NCI-H526 treated with DMSO at 0.1 percent for 48 hours (cell line): ENCODE results near the gene MAPT.

Experiments
- DNase-seq: peaks from one replicate; lab custom pipeline; 2025; lab: John Stamatoyannopoulos, UW

The MAPT gene

GRCh38 chr17:46053911-46054534, 159.7 kb downstream of the MAPT start:
- no peak for DNase-seq

GRCh38 chr17:46056800-46057304, 162.5 kb downstream of the MAPT start:
- no peak for DNase-seq

- DNase-seq = no peak
Observed at GRCh38 chr17:46057366-46057765, 163.0 kb downstream of the MAPT start.

GRCh38 chr17:46059486-46059885, 165.1 kb downstream of the MAPT start:
- DNase-seq = no peak

- no peak for DNase-seq
Observed at GRCh38 chr17:46060461-46060860, 166.1 kb downstream of the MAPT start.

- peak; percentile 6 for DNase-seq
Observed at GRCh38 chr17:46061435-46061834, 167.1 kb downstream of the MAPT start.

- DNase-seq = no peak
Observed at GRCh38 chr17:46063241-46063640, 168.9 kb downstream of the MAPT start.

- no peak for DNase-seq
Observed at GRCh38 chr17:46064460-46064859, 170.1 kb downstream of the MAPT start.

- DNase-seq = peak; percentile 78
Observed at GRCh38 chr17:46071796-46072195, 177.4 kb downstream of the MAPT start.

- no peak for DNase-seq
Observed at GRCh38 chr17:46072998-46073397, 178.6 kb downstream of the MAPT start.

GRCh38 chr17:46074540-46074939, 180.2 kb downstream of the MAPT start:
- no peak for DNase-seq
